Panc1 (cell line): ENCODE data around the gene AEBP1. TPM values are rescaled to one million over a fixed set of nuclear protein-coding genes. Genes with fewer than 3 reads are reported as not detected.

Source experiments
- ATAC-seq: fragments of 200-7000 bp; cut with Tn5 transposase; 2 replicates; pipeline ENCODE4 v1.9.1; 2020; ENCODE audit warnings: mild to moderate bottlenecking, moderate library complexity
- BruUV-seq: library from RNA; stranded (reverse); fragments of 400-500 nt; replicated peaks from 2 replicates; lab custom pipeline; 2021; lab: Mats Ljungman, UMichigan
- CTCF ChIA-PET: fragments of 300-600 bp; sonication (Branson Sonifier 250); formaldehyde crosslinking; loops from one replicate; lab custom pipeline; 2022; ENCODE audit warnings: antibody characterized with exemption; lab: Charles Lee
- POLR2A ChIA-PET: fragments of 300-600 bp; sonication (Branson Sonifier 250); formaldehyde crosslinking; loops from one replicate; lab custom pipeline; 2022; ENCODE audit warnings: antibody characterized with exemption; lab: Charles Lee
- DNase-seq: peaks from one replicate; pipeline ENCODE4 v3.0.0-alpha.2; 2010; ENCODE audit warnings: low read depth, low spot score
- H3K27ac ChIP-seq: 2 replicates; pipeline ENCODE4 v1.5.1; 2011; ENCODE audit warnings: mild to moderate bottlenecking, low read length, inconsistent platforms
- H3K27me3 ChIP-seq: fragments of 200-500 bp; sonication (Bioruptor generic); 2 replicates; pipeline ENCODE4 v1.6.0; 2014; ENCODE audit warnings: low read length, inconsistent platforms; ENCODE audit not compliant: control insufficient read depth, insufficient read depth
- H3K36me3 ChIP-seq: fragments of 200-500 bp; sonication (Bioruptor generic); 2 replicates; pipeline ENCODE4 v1.5.1; 2014; ENCODE audit warnings: inconsistent platforms, mild to moderate bottlenecking, low read length, moderate library complexity; ENCODE audit not compliant: control insufficient read depth, insufficient read depth
- H3K4me1 ChIP-seq: 2 replicates; pipeline ENCODE4 v1.5.1; 2011; ENCODE audit warnings: inconsistent platforms, mild to moderate bottlenecking, low read length, moderate library complexity; ENCODE audit not compliant: control insufficient read depth, insufficient read depth
- H3K4me3 ChIP-seq, 2 experiments: 2 replicates each; pipeline ENCODE4 v1.5.1; 2011 to 2012; ENCODE audit warnings: low read depth in 2 of 2, low read length in 2 of 2, mild to moderate bottlenecking in 2 of 2, inconsistent platforms in 1 of 2, moderate library complexity in 1 of 2
- H3K9me3 ChIP-seq: fragments of 200-500 bp; sonication (Bioruptor generic); 2 replicates; pipeline ENCODE4 v1.5.1; 2014; ENCODE audit warnings: low read depth, mild to moderate bottlenecking, inconsistent platforms, low read length, moderate library complexity; ENCODE audit not compliant: control insufficient read depth, insufficient read depth
- CTCF ChIP-seq: fragments of 450-650 bp; IDR thresholded peaks from 2 replicates; pipeline ENCODE4 v1.5.1; 2017; ENCODE audit warnings: mild to moderate bottlenecking
- POLR2AphosphoS5 ChIP-seq: IDR thresholded peaks from 2 replicates; pipeline ENCODE4 v1.6.1; 2012; ENCODE audit warnings: mild to moderate bottlenecking, low read depth, low read length, moderate library complexity
- SIN3A ChIP-seq: IDR thresholded peaks from 2 replicates; pipeline ENCODE4 v1.6.1; 2012; ENCODE audit warnings: low read depth, mild to moderate bottlenecking, low read length, moderate library complexity, borderline replicate concordance; ENCODE audit not compliant: insufficient read depth
- TCF7L2 ChIP-seq: IDR thresholded peaks from 2 replicates; pipeline ENCODE4 v1.6.1; 2011; ENCODE audit warnings: mild to moderate bottlenecking, low read depth, low read length, inconsistent platforms
- in situ Hi-C: cut with HindIII; loops from 2 replicates; pipeline ENCODE4 v1.10.0; 2016; ENCODE audit warnings: low sequenced_read_pairs, low pct_unique_long_range_greater_than_20kb
- intact Hi-C: fragments of 100-400 bp; cut with micrococcal nuclease; formaldehyde crosslinking; loops from one replicate; pipeline ENCODE4 v1.10.0; 2022; ENCODE audit not compliant: unreplicated experiment
- total RNA-seq: library from RNA; stranded (reverse); gene quantifications from one replicate; pipeline ENCODE4 v1.2.1, GENCODE V29; 2021; ENCODE audit not compliant: unreplicated experiment
- TF ChIP-seq, protein P1 (sequence below), 2 experiments: IDR thresholded peaks; 2 replicates each; pipeline ENCODE4 v1.6.1; 2011 to 2012; ENCODE audit warnings: low read depth in 2 of 2, control low read depth in 1 of 2, low read length in 1 of 2, mild to moderate bottlenecking in 1 of 2, moderate library complexity in 1 of 2; ENCODE audit not compliant: insufficient read depth in 1 of 2

AEBP1 gene
- total RNA-seq, 1 experiment from 2014 or later, result 0.62 TPM

GRCh38 chr7:44145479-44145968, 41.4 kb downstream of the AEBP1 start:
- ChIA-PET POLR2A (no interaction called here), CTCF (no interaction called here)
- intact Hi-C loops (no loop called here), in situ Hi-C loops (no loop called here)
- Histone ChIP-seq H3K27me3 (no peaks in the 10 kb centered on the region), H3K4me1 (no peaks in the 10 kb centered on the region), H3K27ac (no peak overlapping the region), H3K9me3 (no peaks in the 10 kb centered on the region), H3K4me3 (peak overlapping the region in 1 of 2 experiments; percentile 23; a peak in 2 of 4 replicates), H3K36me3 (no peaks in the 10 kb centered on the region)
- ATAC-seq (no peak), DNase-seq (no peak)
- BruUV-seq, result no TSS peak
- TF ChIP-seq TCF7L2, result no peak
- no peak for TF ChIP-seq POLR2AphosphoS5
- TF ChIP-seq, protein P1, sequence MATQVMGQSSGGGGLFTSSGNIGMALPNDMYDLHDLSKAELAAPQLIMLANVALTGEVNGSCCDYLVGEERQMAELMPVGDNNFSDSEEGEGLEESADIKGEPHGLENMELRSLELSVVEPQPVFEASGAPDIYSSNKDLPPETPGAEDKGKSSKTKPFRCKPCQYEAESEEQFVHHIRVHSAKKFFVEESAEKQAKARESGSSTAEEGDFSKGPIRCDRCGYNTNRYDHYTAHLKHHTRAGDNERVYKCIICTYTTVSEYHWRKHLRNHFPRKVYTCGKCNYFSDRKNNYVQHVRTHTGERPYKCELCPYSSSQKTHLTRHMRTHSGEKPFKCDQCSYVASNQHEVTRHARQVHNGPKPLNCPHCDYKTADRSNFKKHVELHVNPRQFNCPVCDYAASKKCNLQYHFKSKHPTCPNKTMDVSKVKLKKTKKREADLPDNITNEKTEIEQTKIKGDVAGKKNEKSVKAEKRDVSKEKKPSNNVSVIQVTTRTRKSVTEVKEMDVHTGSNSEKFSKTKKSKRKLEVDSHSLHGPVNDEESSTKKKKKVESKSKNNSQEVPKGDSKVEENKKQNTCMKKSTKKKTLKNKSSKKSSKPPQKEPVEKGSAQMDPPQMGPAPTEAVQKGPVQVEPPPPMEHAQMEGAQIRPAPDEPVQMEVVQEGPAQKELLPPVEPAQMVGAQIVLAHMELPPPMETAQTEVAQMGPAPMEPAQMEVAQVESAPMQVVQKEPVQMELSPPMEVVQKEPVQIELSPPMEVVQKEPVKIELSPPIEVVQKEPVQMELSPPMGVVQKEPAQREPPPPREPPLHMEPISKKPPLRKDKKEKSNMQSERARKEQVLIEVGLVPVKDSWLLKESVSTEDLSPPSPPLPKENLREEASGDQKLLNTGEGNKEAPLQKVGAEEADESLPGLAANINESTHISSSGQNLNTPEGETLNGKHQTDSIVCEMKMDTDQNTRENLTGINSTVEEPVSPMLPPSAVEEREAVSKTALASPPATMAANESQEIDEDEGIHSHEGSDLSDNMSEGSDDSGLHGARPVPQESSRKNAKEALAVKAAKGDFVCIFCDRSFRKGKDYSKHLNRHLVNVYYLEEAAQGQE (IDR thresholded peaks at IDR 0.05; ENCODE audit: insufficient read depth in 1 of 2, low read depth in 2 of 2, low read length in 1 of 2), result no peak
- TF ChIP-seq SIN3A, result no peak
- TF ChIP-seq CTCF, result no peak

- ATAC-seq (peak; percentile 51), DNase-seq (no peak)
- Histone ChIP-seq H3K9me3 (no peaks in the 10 kb centered on the region), H3K36me3 (no peaks in the 10 kb centered on the region), H3K4me1 (no peaks in the 10 kb centered on the region), H3K27me3 (no peaks in the 10 kb centered on the region), H3K27ac (no peak overlapping the region), H3K4me3 (peak overlapping the region; percentile 23 to 30; a peak in 2 of 4 replicates)
- BruUV-seq, result no TSS peak
- intact Hi-C loops, result no loop called here
- TF ChIP-seq CTCF (no peak), POLR2AphosphoS5 (no peak), TCF7L2 (no peak), SIN3A (no peak)
- TF ChIP-seq, protein P1 (IDR thresholded peaks at IDR 0.05; ENCODE audit: insufficient read depth in 1 of 2, low read depth in 2 of 2, low read length in 1 of 2), result no peak
- in situ Hi-C loops, result no loop called here
- CTCF ChIA-PET, result no interaction called here
- POLR2A ChIA-PET, result no interaction called here
Observed at GRCh38 chr7:44145969-44146911, 42.1 kb downstream of the AEBP1 start.
